Vagina (tissue), 2 donors: ENCODE data around the gene TGM5. TPM values are rescaled to one million over a fixed set of nuclear protein-coding genes. Genes with fewer than 3 reads are reported as not detected.

Experiments
- DNase-seq, 2 donors: peaks; one replicate each; pipeline ENCODE4 v3.0.0-alpha.2; 2017; ENCODE audit errors: extremely low spot score in 2 of 2
- H3K27ac ChIP-seq: fragments of 200-600 bp; sonication (generic); one replicate; pipeline ENCODE4 v1.5.1; 2019
- H3K27me3 ChIP-seq: fragments of 200-600 bp; sonication (generic); one replicate; pipeline ENCODE4 v1.5.1; 2019
- H3K36me3 ChIP-seq, 2 donors: fragments of 200-600 bp; sonication (generic); one replicate each; pipeline ENCODE4 v1.5.1; 2017 to 2019
- H3K4me1 ChIP-seq: fragments of 200-600 bp; sonication (generic); one replicate; pipeline ENCODE4 v1.5.1; 2019
- H3K4me3 ChIP-seq, 2 donors: fragments of 200-600 bp; sonication (generic); 1 replicate in 1 of 2; 2 replicates in 1 of 2; pipeline ENCODE4 v1.5.1; 2016 to 2019
- H3K9me3 ChIP-seq: fragments of 200-600 bp; sonication (generic); one replicate; pipeline ENCODE4 v1.5.1; 2019
- CTCF ChIP-seq, 3 experiments: fragments of 450-650 bp in 2 of 3; fragments of 200-600 bp in 1 of 3; sonication (generic) in 1 of 3; IDR thresholded peaks; one replicate each; pipeline ENCODE4 v1.5.1; 2017 to 2019; ENCODE audit warnings: antibody characterized with exemption in 3 of 3, mild to moderate bottlenecking in 2 of 3, moderate library complexity in 2 of 3
- POLR2A ChIP-seq, 2 donors: fragments of 450-650 bp; IDR thresholded peaks; one replicate each; pipeline ENCODE4 v1.6.1; 2017; ENCODE audit warnings: antibody characterized with exemption in 2 of 2, mild to moderate bottlenecking in 2 of 2, moderate library complexity in 2 of 2
- POLR2AphosphoS5 ChIP-seq, 2 donors: sonication (generic); formaldehyde crosslinking; IDR thresholded peaks; one replicate each; pipeline ENCODE4 v1.9.0; 2017; ENCODE audit warnings: antibody characterized with exemption in 2 of 2, mild to moderate bottlenecking in 2 of 2, low read depth in 1 of 2; ENCODE audit not compliant: insufficient read depth in 1 of 2
- intact Hi-C: fragments of 100-400 bp; cut with DNase I; formaldehyde crosslinking; loops from one replicate; pipeline ENCODE4 v1.15.1; 2023
- total RNA-seq: library from RNA; depleted of rRNA; stranded (reverse); fragments of >200 nt; gene quantifications from one replicate; pipeline ENCODE4 v1.2.3, GENCODE V29; 2016

Gene TGM5
- total RNA-seq, 1 donor from 2014 or later, result 8.3 TPM

GRCh38 chr15:43287254-43287653 lies 20.5 kb upstream of the TGM5 start:
- H3K27ac ChIP-seq, result no peak overlapping the region
- H3K9me3 ChIP-seq, result no peaks in the 10 kb centered on the region
- peaks cover 2% of the 10 kb centered on the region for H3K4me1 ChIP-seq
- TF ChIP-seq POLR2A (IDR thresholded peaks at IDR 0.05), result no peak
- no peak overlapping the region for H3K4me3 ChIP-seq
- no peaks in the 10 kb centered on the region for H3K36me3 ChIP-seq
- DNase-seq, result peak in 1 of 2 donors; percentile 52
- no peaks in the 10 kb centered on the region for H3K27me3 ChIP-seq
- intact Hi-C loops, result loop anchor here (5.0 kb wide), 2 partner anchors 60 to 375 kb away; no protein-coding TSS in a partner anchor

- intact Hi-C loops, result loop anchor here (5.0 kb wide), 2 partner anchors 59 to 374 kb away; no protein-coding TSS in a partner anchor
- Histone ChIP-seq H3K4me1 (peaks cover 7% of the 10 kb centered on the region), H3K9me3 (no peaks in the 10 kb centered on the region), H3K27ac (no peak overlapping the region), H3K36me3 (no peaks in the 10 kb centered on the region), H3K4me3 (no peak overlapping the region), H3K27me3 (no peaks in the 10 kb centered on the region)
- TF ChIP-seq POLR2A (IDR thresholded peaks at IDR 0.05) (no peak), CTCF (IDR thresholded peaks at IDR 0.05) (no peak), POLR2AphosphoS5 (IDR thresholded peaks at IDR 0.05; ENCODE audit: insufficient read depth in 1 of 2, low read depth in 1 of 2) (no peak)
- DNase-seq, result no peak
These were observed 19.3 kb upstream of the TGM5 start for GRCh38 chr15:43286074-43286473.

GRCh38 chr15:43285609-43286037 lies 18.9 kb upstream of the TGM5 start:
- H3K27ac ChIP-seq, result no peak overlapping the region
- TF ChIP-seq CTCF (IDR thresholded peaks at IDR 0.05), result peak; percentile 73 to 85 (median 75)
- TF ChIP-seq POLR2A (IDR thresholded peaks at IDR 0.05), result no peak
- no peak for TF ChIP-seq POLR2AphosphoS5 (IDR thresholded peaks at IDR 0.05; ENCODE audit: insufficient read depth in 1 of 2, low read depth in 1 of 2)
- H3K4me3 ChIP-seq, result no peak overlapping the region
- intact Hi-C loops, result loop anchor here (5.0 kb wide), 2 partner anchors 58 to 373 kb away; no protein-coding TSS in a partner anchor
- H3K4me1 ChIP-seq, result peaks cover 7% of the 10 kb centered on the region
- DNase-seq, result peak in 1 of 2 donors; percentile 46
- no peaks in the 10 kb centered on the region for H3K9me3 ChIP-seq
- no peaks in the 10 kb centered on the region for H3K36me3 ChIP-seq
- H3K27me3 ChIP-seq, result no peaks in the 10 kb centered on the region

- H3K27me3 ChIP-seq, result no peaks in the 10 kb centered on the region
These were observed 16.8 kb upstream of the TGM5 start for GRCh38 chr15:43283526-43283925.

GRCh38 chr15:43281926-43282602 lies 15.3 kb upstream of the TGM5 start:
- Histone ChIP-seq H3K9me3 (no peaks in the 10 kb centered on the region), H3K4me3 (no peak overlapping the region), H3K4me1 (peaks cover 7% of the 10 kb centered on the region), H3K27me3 (no peaks in the 10 kb centered on the region), H3K27ac (no peak overlapping the region), H3K36me3 (no peaks in the 10 kb centered on the region)
- DNase-seq, result peak; percentile 80 to 94
- intact Hi-C loops, result no loop called here
- no peak for TF ChIP-seq CTCF (IDR thresholded peaks at IDR 0.05)
- TF ChIP-seq POLR2A (IDR thresholded peaks at IDR 0.05), result no peak
- no peak for TF ChIP-seq POLR2AphosphoS5 (IDR thresholded peaks at IDR 0.05; ENCODE audit: insufficient read depth in 1 of 2, low read depth in 1 of 2)

More at GRCh38 chr15:43283526-43283925, 16.8 kb upstream of the TGM5 start:
- no peak overlapping the region for H3K27ac ChIP-seq
- intact Hi-C loops, result no loop called here
- DNase-seq, result peak; percentile 4 to 47
- no peaks in the 10 kb centered on the region for H3K9me3 ChIP-seq
- peaks cover 7% of the 10 kb centered on the region for H3K4me1 ChIP-seq
- H3K36me3 ChIP-seq, result no peaks in the 10 kb centered on the region
- TF ChIP-seq CTCF (IDR thresholded peaks at IDR 0.05) (no peak), POLR2A (IDR thresholded peaks at IDR 0.05) (no peak), POLR2AphosphoS5 (IDR thresholded peaks at IDR 0.05; ENCODE audit: insufficient read depth in 1 of 2, low read depth in 1 of 2) (no peak)
- H3K4me3 ChIP-seq, result no peak overlapping the region
